ENCODE measurements around the gene PCSK7.
A peak's percentile ranks its signal among the peaks of the same experiment; 100 is the strongest.

PCSK7 gene

DNA sequence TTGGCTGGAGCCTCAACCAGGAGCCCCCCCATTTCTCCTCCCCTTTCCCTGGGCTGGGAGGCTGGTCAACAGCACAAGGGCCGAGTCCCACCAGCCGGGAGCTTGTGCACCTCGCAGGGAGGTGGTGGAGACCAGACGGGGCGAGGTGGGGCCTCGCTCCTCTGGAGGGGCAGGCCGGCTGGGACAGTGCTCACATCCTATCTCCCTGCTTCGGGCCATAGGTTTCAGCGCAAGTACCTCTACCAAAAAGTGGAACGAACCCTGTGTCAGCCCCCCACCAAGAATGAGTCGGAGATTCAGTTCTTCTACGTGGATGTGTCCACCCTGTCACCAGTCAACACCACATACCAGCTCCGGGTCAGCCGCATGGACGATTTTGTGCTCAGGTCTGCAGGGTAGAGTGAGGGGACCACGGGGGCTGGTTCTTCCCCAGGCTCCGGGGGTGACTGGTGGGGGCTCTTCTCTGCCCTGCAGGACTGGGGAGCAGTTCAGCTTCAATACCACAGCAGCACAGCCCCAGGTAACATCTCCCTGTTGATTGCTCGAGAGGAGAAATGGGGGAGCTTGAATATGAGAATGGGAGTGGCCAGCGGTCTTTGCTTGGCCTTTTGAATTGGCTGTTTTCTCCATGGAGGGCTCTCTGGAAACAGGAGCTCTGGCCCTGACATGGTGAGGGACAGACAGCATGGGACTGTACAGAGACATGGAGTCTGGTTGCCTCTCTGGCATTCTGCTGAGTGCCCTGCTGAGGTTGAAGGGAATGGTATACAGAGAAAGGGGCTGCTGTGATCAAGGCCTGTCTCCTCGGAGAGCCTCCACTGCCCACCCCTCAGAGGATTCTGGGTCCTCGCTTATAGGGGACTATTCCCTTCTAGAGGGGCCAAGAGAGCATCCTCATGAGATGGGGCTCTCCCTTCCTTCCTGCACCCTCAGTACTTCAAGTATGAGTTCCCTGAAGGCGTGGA, 50.0 kb downstream of the PCSK7 start:
- no peaks in the 10 kb centered on the region for H3K9me3 ChIP-seq (ENCODE audit: insufficient read depth, low read length)
- no peaks in the 10 kb centered on the region for H3K79me2 ChIP-seq (ENCODE audit: insufficient read depth, low read length)
- H3K27me3 ChIP-seq (ENCODE audit: low read length), result no peaks in the 10 kb centered on the region
- no peak overlapping the region for H3K9ac ChIP-seq (ENCODE audit: low read length)
- no peak overlapping the region for H3K4me2 ChIP-seq (ENCODE audit: low read depth, low read length, poor library complexity, severe bottlenecking)
- H4K20me1 ChIP-seq (ENCODE audit: low read depth, low read length), result no peaks in the 10 kb centered on the region
- peak overlapping the region; percentile 95 for H2AFZ ChIP-seq (ENCODE audit: low read depth, low read length, severe bottlenecking)
- H3K36me3 ChIP-seq (ENCODE audit: low read length), result no peaks in the 10 kb centered on the region
- H3K4me3 ChIP-seq (ENCODE audit: insufficient read depth, low read length, poor library complexity, severe bottlenecking), result no peak overlapping the region
- H3K9me2 ChIP-seq (replicated peaks; ENCODE audit: insufficient read depth, low read length), result no peaks in the 10 kb centered on the region
- no peak for TF ChIP-seq EZH2phosphoT487 (conservative IDR thresholded peaks at IDR 0.05; ENCODE audit: low read length)
- no peak for TF ChIP-seq CTCF (IDR thresholded peaks at IDR 0.05; ENCODE audit: insufficient read depth, low read length, poor library complexity, severe bottlenecking)
- peaks cover 3% of the 10 kb centered on the region for H3F3A ChIP-seq (ENCODE audit: insufficient read depth)
- no peak overlapping the region for H3K27ac ChIP-seq (ENCODE audit: low read depth, low read length)

DNA sequence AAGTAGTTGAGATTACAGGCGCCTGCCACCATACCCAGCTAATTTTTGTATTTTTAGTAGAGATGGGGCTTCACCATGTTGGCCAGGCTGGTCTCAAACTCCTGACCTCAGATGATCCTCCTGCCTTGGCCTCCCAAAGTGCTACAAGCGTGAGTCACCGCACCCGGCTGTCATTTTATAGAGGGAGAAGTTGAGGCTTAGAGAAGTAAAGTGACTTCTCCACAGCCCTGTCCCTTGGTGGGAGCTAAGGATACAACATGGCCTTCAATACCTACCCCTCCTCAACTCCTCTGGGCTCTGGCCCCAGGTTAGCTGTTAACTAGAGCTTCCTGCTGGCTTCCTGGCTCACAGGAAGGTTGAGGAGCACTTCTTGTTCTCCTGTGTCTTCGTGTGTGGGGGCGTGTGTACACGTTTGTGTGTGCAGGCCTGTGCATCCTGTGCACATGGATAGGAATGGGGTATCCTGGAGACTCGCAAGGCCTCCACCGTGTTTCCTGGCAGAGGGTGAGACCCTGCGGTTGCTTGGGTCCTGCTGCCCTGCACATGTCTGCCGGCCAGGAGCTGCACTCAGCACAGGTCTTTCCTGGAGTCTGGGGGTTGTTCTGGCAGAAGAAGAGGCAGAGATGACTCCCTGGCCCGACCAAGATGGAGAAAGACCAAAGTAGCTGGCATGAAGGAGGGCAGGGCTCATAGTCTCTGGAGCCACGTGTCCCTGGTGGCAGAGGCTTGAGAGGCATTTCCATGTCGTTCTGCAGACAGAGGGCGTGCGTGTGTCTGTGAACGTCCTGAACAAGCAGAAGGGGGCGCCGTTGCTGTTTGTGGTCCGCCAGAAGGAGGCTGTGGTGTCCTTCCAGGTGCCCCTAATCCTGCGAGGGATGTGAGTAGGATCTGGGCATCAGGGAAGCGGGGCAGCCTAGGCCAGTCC, 51.0 kb downstream of the PCSK7 start:
- Histone ChIP-seq H3K27me3 (ENCODE audit: low read length) (no peaks in the 10 kb centered on the region), H3K79me2 (ENCODE audit: insufficient read depth, low read length) (no peaks in the 10 kb centered on the region), H3F3A (ENCODE audit: insufficient read depth) (peaks cover 3% of the 10 kb centered on the region), H3K4me2 (ENCODE audit: low read depth, low read length, poor library complexity, severe bottlenecking) (peak overlapping the region; percentile 77), H3K27ac (ENCODE audit: low read depth, low read length) (no peak overlapping the region), H3K36me3 (ENCODE audit: low read length) (no peaks in the 10 kb centered on the region), H3K9me2 (replicated peaks; ENCODE audit: insufficient read depth, low read length) (no peaks in the 10 kb centered on the region), H4K20me1 (ENCODE audit: low read depth, low read length) (no peaks in the 10 kb centered on the region), H3K4me3 (ENCODE audit: insufficient read depth, low read length, poor library complexity, severe bottlenecking) (no peak overlapping the region), H3K9ac (ENCODE audit: low read length) (peak overlapping the region; percentile 23; the same call in 1 of the 2 replicates), H3K9me3 (ENCODE audit: insufficient read depth, low read length) (no peaks in the 10 kb centered on the region), H2AFZ (ENCODE audit: low read depth, low read length, severe bottlenecking) (peak overlapping the region; percentile 95)
- TF ChIP-seq EZH2phosphoT487 (conservative IDR thresholded peaks at IDR 0.05; ENCODE audit: low read length) (no peak), CTCF (IDR thresholded peaks at IDR 0.05; ENCODE audit: insufficient read depth, low read length, poor library complexity, severe bottlenecking) (peak; percentile 67)

GRCh38 chr11:117180020-117180419, 51.9 kb downstream of the PCSK7 start:
- Histone ChIP-seq H3K27ac (ENCODE audit: low read depth, low read length) (peak overlapping the region; percentile 36), H3K9me3 (ENCODE audit: insufficient read depth, low read length) (no peaks in the 10 kb centered on the region), H3F3A (ENCODE audit: insufficient read depth) (peaks cover 3% of the 10 kb centered on the region), H3K9me2 (replicated peaks; ENCODE audit: insufficient read depth, low read length) (no peaks in the 10 kb centered on the region), H3K79me2 (ENCODE audit: insufficient read depth, low read length) (no peaks in the 10 kb centered on the region), H3K4me3 (ENCODE audit: insufficient read depth, low read length, poor library complexity, severe bottlenecking) (peak overlapping the region; percentile 71), H3K9ac (ENCODE audit: low read length) (peak overlapping the region; percentile 70), H3K36me3 (ENCODE audit: low read length) (no peaks in the 10 kb centered on the region), H3K4me2 (ENCODE audit: low read depth, low read length, poor library complexity, severe bottlenecking) (peak overlapping the region; percentile 77), H4K20me1 (ENCODE audit: low read depth, low read length) (no peaks in the 10 kb centered on the region), H2AFZ (ENCODE audit: low read depth, low read length, severe bottlenecking) (no peak overlapping the region), H3K27me3 (ENCODE audit: low read length) (no peaks in the 10 kb centered on the region)
- TF ChIP-seq EZH2phosphoT487 (conservative IDR thresholded peaks at IDR 0.05; ENCODE audit: low read length) (no peak), CTCF (IDR thresholded peaks at IDR 0.05; ENCODE audit: insufficient read depth, low read length, poor library complexity, severe bottlenecking) (no peak)
